HuH-7.5 (cell line): ENCODE data around the gene URI1.
"Not testable (repeated sequence)": the region's sequence is repeated elsewhere in the genome, so short reads cannot be mapped to it uniquely, and the experiment has no call there.

Experiments
- DNase-seq: peaks from one replicate; pipeline ENCODE4 v3.0.0; 2011; ENCODE audit warnings: low spot score

The URI1 gene

DNA sequence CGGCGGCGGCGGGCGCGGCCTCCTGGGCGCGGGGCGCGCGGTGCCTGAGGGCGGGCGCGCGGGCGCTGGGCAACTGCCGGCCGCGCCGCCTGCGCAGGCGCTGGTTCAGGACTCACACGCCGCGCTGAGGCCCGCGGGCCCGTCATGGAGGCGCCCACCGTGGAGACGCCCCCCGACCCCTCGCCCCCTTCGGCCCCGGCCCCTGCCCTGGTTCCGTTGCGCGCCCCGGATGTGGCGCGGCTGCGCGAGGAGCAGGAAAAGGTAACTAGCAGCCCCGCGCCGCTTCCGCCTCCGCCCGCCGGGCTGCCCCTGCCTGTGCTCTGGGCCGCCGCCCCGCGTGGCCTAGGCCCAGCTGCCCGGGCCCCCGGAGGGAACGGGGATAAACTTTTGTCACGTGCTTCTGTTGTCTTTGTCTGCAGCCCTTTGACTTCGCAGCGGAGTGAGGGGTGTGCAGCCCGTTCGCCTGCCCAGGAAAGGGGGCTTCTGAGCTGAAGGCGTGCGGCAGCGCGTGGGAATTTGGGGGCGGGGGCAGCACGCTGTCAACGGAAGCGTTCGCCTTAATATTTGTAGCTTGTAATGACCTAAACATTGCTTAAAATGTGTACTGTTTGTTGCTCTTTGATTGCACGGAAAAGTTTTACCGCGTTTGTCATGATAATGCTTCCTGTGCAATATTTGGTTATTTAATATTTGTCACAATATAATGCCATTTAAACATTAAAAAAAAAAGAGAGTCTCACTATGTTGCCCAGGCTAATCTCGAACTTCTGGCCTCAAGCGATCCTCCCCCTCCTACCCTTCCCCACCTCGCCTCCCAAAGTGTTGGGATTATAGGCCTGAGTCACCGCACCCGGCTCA lies 594 bp downstream of the URI1 start:
- peak; percentile 70 for DNase-seq

DNA sequence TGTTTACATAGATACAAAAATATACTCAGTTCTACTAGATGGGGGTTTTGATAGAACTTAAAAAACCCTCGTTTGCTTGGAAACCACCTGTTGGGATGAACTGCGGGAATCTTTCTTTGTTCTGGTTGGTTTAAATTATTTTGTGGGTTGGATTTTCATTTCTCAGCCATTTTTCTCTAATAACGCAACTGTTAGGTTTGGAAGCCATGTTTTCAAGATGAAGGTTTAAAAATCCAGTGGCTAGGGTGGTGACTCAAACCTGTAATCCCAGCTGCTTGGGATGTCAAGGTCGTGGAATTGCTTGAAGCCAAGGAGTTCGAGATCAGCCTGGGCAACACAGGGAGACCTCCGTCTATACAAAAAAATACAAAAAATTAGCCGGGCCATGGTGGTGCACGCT lies 1.6 kb downstream of the URI1 start:
- no peak for DNase-seq

DNA sequence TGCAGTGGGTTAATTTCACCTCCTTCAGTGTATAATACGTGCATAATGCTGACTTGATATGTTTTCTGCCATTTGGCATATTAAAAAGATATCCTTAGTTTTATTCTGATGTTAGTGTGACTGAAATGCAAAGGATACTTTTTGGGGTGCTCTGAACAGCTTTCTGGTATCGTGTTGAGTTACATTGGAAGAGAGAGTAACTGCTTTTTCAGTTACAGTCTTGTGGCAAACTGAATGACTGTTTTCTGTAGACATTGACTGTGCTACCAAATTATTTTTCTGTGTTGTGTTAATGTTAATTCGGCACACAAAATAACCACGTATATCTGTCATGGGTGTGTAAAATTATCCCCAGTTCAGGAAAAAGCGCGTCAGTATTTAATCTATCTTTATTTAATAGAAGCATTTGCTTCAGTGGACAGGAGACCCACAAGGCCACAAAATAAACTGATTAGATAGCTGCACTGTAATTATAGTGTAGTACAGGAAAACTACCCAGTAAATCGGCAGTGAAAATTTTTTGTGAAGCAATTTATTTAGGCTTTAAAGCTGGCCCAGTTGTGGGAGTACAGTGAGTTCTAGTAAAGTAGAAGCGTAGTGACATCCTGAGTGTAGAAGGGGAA lies 2.5 kb downstream of the URI1 start:
- no peak for DNase-seq

DNA sequence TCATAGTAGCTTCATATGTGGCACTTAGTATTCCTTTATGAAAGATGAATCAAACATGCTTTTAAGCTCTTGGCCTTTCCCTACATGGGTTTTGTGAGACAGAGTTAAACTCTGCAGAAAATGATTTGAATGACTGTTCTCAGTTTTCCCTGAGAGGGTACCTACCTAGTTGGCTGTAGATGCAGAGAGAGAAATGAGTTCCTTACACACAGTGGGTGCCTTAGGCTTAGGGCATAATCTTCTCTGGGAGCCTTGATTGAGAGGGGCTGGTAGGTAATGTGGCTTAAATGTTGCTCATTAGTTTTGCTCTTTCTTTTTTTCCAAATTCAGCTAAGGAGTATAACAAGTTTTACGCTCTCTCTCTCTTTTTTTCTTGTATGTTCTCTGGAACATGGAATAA lies 3.0 kb downstream of the URI1 start:
- DNase-seq, result no peak

DNA sequence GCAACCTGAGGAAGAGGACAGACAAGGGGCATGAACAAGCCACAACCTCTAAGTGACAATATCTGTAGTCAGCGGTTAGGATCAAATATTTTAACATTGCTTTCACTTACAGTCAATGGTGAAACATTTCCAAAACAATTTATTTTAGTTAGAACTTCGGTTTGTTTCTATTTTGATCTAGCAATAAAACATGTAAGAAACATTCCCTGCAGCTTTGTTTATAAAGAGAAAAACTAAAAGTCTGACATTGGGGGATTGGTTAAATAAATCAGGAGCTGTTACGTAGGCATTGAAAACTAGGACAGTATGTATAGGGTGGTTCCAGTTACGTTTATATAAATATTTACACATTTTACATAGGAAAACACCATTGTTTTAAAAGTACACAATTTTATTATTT lies 3.4 kb downstream of the URI1 start:
- DNase-seq, result no peak

DNA sequence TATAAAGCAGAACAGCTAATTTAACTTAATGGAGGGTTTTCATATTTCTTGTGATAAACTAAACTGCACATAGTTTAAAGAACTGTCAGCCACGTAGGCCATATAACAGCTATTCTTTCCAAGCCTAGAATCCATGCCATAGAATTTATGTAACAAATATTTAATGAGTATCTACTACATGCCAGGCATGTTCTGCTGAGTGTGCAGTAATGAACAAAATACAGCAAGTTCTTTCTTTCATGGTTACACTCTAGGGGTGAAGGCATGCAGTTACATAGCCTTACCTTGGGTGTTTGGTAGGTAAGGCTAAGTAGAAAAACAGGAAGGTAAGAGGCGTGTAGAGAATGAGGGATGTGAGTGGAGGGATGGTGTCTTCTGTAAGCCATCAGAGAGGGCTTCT lies 4.6 kb downstream of the URI1 start:
- DNase-seq, result no peak

DNA sequence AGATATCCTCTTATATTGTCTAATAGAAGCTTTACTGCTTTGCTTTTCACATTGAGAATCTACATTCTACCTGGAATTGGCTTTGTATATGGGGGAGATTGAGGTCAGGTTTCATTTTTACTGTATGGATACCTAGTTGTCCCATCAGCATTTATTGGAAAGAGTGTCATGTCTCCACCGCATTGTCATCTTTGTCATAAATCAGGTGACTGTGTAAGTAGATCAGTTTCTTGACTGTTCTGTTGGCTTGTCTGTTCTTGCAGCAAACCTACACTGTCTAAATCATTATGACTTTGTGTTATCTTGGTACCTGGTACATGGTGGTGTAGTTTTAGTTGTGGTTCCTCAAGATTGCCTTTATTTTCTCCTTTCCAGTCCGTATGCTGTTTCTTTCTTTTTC lies 5.8 kb downstream of the URI1 start:
- no peak for DNase-seq

DNA sequence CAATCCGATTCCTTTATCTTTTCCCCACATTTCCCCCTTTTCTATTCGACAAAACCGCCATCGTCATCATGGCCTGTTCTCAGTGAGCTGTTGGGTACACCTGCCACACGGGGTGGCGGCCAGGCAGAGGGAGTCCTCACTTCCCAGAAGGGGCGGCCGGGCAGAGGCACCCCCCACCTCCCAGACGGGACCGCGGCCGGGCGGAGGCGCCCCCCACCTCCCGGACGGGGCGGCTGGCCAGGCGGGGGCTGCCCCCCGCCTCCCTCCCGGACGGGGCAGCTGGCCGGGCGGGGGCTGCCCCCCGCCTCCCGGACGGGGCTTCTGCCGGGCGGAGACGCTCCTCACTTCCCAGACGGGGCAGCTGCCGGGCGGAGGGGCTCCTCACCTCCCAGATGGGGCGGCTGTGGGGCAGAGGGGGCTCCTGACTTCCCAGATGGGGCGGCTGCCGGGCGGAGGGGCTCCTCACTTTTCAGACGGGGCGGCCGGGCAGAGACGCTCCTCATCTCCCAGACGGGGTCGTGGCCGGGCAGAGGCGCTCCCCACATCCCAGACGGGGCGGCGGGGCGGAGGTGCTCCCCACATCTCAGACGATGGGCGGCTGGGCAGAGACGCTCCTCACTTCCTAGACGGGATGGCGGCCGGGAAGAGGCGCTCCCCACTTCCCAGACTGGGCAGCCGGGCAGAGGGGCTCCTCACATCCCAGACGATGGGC lies 6.9 kb downstream of the URI1 start:
- DNase-seq, result not testable (repeated sequence)

DNA sequence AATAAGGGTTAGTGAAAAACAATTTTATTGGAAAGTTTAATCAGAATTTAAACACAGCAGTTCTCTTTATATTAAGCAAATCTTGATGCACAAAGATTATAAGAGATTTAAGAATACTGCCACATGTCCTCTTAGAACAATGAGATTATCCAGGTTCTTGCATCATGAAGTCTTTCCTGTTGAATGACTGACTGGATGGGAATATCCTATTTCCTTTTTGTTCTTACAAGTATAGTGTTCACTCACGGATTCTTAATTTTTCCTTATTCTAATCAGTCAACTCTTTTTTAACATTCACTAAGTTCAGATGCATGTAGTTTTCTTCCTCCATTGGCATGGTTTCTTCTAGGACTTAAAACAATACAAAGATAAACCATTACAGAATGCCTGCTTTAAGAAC lies 10.1 kb downstream of the URI1 start:
- no peak for DNase-seq

DNA sequence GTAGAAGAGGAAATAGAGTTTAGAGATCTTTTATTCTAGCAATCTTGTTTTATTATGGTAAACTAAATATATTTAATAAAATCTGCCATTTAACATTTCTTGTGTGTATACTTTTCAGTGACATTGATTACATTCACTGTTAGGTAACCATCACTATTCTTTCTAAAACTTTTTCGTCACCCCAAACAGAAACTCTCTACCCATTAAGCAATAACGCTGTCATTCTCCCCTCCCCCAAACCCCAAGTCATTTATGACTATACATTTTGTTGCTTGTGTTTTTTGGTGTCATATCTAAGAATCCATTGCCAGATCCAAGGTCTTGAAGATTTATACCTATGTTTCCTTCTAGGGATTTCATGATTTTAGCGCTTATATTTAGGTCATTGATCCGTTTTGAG lies 10.6 kb downstream of the URI1 start:
- no peak for DNase-seq

DNA sequence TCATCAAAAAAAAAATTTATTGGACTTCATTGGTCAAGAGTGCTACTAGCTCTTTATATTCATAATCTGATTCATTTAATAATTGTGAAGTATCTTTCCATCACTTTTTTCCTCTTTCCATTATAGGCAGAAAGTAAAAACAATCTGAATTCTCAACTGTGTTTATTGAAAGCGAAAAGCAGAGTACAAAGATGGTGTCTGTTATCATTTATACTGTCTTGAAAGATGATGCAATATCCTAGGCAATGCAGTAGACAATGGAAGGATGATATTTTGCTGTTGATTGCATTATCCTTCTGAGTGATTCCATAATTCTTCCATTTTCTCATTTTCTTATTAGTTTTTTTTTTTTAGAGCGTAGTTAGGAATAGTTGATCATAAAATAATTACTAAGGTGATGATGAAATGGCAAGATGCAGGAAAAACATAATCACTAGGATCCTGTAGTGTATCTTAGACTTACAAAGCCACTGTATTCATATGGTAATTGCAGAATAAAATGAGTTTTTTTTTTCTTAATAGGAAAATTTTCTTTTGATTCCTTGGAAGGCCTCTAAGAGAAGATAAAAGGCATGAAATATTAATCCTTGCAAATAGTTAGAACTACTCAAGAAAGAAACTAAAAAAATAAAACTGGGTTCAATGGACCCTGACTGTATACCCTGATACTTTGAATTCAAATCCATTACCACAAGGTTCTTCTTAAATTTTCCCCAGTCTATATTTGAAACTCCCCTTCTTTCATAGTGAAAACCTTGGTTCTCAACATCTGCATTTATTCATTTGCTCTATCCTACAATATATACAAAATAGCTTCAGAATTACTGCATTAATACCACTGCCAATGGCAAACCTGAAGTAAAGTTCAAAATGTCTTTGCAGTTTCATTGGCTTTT lies 11.6 kb downstream of the URI1 start:
- DNase-seq, result no peak

DNA sequence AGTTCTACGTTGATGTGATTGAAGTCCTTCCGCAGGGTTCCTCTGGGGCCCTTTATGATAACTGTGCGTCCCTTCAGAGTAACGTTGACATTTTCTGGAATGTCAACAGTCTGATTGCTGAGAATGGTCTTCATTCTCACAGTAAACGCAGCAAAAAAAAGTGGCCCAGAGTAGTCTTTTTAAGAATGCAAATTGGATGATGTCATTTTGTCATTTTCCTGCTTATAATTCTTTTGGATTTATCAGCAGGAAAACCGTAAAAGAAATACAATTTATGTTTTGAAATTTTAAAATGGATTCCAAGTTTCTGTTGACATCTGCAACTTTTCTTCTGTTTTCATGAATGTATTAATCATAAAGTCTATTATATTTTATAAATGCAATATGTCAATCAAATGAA lies 14.8 kb downstream of the URI1 start:
- no peak for DNase-seq

DNA sequence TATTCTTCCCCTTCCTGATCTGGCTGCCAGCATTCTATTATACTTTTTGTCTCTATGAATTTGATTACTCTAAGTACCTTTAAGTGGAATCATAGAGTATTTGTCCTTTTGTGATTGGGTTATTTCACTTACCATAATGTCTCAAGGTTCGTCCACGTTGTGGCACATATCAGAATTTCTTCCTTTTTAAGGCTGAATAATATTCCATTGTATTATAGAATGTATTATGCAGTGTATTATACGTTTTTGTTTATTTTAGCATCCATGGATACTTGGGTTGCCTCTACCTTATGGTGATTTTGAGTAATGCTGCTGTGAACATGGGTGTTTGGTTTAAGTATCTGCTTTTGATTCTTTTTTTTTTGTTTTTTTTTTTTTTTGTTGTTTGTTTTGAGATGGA lies 19.3 kb downstream of the URI1 start:
- no peak for DNase-seq

DNA sequence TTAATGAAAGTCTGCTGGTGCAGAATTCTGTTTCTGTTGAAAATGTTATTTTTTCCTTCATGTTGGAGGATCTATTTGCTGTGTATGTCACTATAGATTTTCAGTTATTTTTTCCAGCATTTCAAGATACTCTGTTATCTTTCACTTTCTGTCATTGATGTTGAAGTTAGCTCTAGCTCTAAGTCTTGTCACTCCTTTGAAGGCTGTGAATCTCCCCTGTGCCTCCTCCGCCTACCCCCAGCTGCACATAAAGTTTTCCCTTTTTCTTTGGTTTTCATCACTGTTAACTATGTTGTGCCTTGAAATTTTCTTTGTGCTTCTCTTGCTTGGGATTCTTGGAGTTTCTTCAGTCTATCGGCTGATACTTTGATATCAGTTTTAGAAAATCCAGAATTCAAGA lies 20.8 kb downstream of the URI1 start:
- no peak for DNase-seq

DNA sequence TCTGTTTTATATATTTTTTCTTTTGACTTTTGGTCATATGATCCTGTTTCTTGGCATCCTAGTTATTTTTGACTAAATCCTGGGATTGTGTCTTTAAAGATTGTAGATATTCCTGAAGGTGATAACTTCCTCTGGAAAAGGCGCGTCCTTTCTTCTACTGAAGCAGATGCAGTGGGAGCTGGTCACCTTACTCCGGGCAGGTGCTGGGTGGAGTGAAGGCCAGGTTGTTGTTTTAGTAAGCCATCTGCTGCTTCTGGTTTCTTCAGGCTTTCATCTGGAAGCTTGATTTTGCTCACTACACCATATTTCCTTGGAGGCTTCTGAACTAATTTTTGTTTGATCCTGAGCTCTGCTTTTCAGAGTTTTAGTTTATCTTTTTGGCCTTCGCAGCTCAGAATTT lies 21.5 kb downstream of the URI1 start:
- DNase-seq, result no peak

DNA sequence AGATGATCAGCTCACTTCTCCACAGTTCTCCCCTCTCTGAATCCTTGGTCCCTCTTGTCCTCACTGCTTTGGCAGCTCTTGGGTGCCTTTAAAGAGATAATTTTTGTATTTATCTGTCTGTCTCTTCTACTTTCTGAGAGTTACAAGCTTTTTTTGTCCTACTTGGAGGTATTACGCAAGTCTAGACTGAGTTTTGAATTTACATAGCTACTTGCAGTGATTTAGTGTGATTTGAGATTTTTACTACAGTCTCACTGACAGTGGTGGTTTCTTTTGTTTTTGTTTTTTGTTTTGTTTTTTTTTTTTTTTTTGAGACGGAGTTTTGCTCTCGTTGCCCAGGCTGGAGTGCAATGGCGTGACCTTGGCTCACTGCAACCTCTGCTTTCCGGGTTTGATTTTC lies 22.1 kb downstream of the URI1 start:
- no peak for DNase-seq

DNA sequence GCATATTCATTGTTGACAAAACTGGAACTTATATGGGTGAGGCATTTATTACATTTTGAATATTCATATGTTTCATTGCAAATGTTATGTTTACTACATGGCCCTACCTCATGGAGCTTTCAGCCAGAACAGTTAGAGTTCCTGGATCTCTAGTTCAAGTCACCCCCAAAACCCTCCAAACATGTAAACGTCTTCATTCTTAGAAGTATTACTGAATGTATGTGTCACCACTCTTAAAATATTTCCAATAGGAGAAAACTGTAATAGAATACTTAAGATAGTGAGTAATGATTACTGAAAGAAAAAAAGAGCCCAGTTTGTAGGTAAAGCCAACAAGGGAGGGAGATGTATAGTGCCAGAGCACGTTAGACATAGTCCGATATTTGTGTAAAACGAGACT lies 23.5 kb downstream of the URI1 start:
- no peak for DNase-seq

DNA sequence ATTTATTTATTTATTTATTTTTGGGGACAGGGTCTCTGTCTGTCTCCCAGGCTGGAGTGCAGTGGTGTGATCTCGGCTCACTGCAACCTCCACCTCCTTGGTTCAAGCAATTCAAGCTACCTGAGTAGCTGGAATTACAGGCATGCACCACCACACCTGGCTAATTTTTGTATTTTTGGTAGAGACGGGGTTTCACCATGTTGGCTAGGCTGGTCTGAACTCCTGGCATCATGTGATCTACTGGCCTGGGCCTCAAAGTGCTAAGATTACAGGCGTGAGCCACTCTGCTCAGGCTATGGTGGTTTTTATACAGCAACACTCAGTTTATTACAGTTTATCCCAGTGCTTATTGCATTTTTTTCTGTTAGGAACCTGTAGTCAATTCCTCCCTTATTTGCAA lies 24.1 kb downstream of the URI1 start:
- not testable (repeated sequence) for DNase-seq

DNA sequence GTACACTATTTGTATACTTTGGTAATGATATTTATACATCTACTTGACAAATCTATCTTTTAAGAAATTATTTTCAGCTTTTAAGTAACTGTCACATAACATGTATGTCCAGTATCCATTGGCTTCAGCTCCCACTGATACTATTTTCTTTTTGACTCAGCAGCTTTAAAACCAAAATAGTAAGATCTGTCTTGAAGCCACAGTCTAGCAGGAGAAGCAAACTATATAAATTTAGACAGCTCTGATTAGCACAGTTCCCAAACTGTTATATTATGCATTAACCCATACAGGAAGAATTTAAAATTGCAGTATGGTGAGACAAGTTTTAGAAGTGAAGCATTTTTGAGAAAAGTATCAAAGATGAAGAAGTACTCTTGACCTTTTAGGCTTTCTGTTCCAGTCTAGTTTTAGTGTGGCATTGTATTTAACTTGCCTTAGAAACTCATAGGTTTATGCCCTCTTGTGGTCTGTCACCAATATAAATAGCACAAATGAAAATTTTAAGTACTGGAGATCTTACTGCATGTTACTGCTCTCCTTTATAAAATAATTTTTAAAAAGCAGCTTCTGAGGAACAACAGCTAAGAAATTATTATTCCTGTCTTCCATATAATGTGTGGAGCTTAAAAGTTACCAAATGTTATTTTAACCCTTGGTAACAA lies 24.7 kb downstream of the URI1 start:
- DNase-seq, result no peak

DNA sequence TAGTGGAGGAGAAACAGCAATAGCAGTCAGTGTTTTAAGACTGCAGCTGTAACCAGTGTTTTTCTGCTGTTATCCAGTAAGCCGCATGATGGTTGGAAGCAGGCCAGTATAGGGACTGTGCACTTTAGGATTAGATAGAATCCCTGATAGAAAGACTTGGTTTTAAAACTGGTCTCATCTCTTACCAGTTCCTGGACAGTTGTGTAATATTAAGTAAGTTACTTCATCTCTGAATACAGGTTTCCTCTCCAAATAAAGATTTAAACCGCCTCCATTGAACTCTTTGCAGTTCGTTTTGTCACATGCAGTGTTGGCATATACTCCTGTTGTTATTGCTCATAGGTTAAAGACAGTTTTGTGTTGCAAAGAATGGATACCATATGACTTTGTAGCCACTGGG lies 25.6 kb downstream of the URI1 start:
- no peak for DNase-seq

DNA sequence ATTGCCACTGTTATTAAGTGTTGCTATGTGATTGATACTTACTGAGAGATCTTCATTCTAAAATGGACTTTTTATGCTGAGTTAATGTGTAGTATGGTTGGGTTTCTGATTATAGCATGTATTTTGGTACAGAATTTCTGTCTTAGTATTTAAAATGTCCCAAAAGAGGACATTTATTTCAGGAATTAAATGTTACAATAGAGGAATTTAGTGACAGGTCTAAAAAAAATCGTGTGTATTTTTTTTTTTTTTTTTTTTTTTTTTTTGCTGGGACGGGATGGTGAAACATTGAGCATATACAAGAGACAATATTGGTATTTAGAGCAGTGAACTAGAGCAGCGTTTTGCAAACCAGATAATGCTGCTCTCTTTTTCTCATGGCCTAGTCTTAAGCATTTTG lies 27.9 kb downstream of the URI1 start:
- DNase-seq, result no peak

DNA sequence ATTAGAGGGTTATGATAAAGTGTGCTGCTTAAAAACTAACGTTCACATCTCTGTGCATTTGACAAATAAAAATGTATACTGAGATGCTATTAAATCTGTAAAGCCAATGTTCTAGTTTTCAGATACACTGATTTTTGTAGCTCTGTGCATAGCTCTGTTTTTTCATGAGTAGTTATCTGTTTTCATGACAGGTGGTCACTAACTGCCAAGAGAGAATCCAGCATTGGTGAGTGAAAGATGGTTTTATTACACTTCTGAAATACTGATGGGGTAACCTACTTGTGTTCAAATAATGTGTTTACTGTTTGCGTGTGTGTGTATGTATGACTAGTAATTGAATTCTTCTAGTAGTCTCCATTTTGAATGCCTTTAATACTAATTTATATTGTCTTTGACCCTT lies 29.0 kb downstream of the URI1 start:
- DNase-seq, result no peak
